H9 (cell line): ENCODE measurements around the gene VAV2. TPM values are rescaled to one million over a fixed set of nuclear protein-coding genes. Genes with fewer than 3 reads are reported as not detected.

Experiments
- DNase-seq: peaks from one replicate; pipeline ENCODE4 v3.0.0-alpha.2; 2017
- H2AFZ ChIP-seq: one replicate; pipeline ENCODE4 v1.6.1; 2013; ENCODE audit warnings: mild to moderate bottlenecking, low read length, control low read depth, moderate library complexity
- H2AK5ac ChIP-seq: 2 replicates; pipeline ENCODE4 v1.6.1; 2013; ENCODE audit warnings: low read length, control low read depth, mixed read lengths; ENCODE audit not compliant: insufficient read length
- H2BK120ac ChIP-seq: one replicate; pipeline ENCODE4 v1.6.1; 2013; ENCODE audit warnings: low read depth, mild to moderate bottlenecking, low read length, control low read depth, inconsistent platforms; ENCODE audit not compliant: poor library complexity, severe bottlenecking
- H2BK12ac ChIP-seq: 2 replicates; pipeline ENCODE4 v1.6.1; 2013; ENCODE audit warnings: low read length, control low read depth, mixed read lengths, low read depth; ENCODE audit not compliant: insufficient read length
- H2BK15ac ChIP-seq: 2 replicates; pipeline ENCODE4 v1.6.1; 2013; ENCODE audit warnings: low read depth, low read length, control low read depth
- H2BK20ac ChIP-seq: one replicate; pipeline ENCODE4 v1.6.1; 2013; ENCODE audit warnings: low read depth, mild to moderate bottlenecking, low read length, control low read depth, inconsistent platforms; ENCODE audit not compliant: poor library complexity, severe bottlenecking
- H2BK5ac ChIP-seq: 2 replicates; pipeline ENCODE4 v1.6.1; 2013; ENCODE audit warnings: low read length, control low read depth, mixed read lengths; ENCODE audit not compliant: insufficient read length
- H3K14ac ChIP-seq: 2 replicates; pipeline ENCODE4 v1.6.1; 2013; ENCODE audit warnings: low read length, control low read depth; ENCODE audit not compliant: insufficient read depth
- H3K18ac ChIP-seq: 2 replicates; pipeline ENCODE4 v1.6.1; 2013; ENCODE audit warnings: low read depth, mild to moderate bottlenecking, mixed read lengths, low read length, control low read depth; ENCODE audit not compliant: insufficient read length
- H3K23ac ChIP-seq: 2 replicates; pipeline ENCODE4 v1.6.1; 2013; ENCODE audit warnings: low read length, control low read depth, mixed read lengths, low read depth; ENCODE audit not compliant: insufficient read length
- H3K23me2 ChIP-seq: 2 replicates; pipeline ENCODE4 v1.6.1; 2013; ENCODE audit warnings: low read depth, mild to moderate bottlenecking, mixed read lengths, low read length, control low read depth; ENCODE audit not compliant: insufficient read length, poor library complexity, severe bottlenecking
- H3K27ac ChIP-seq: 2 replicates; pipeline ENCODE4 v1.5.1; 2013; ENCODE audit warnings: low read length, control low read depth, mixed read lengths, low read depth; ENCODE audit not compliant: insufficient read length
- H3K27me3 ChIP-seq: 2 replicates; pipeline ENCODE4 v1.6.1; 2013; ENCODE audit warnings: low read length, control low read depth, inconsistent platforms; ENCODE audit not compliant: insufficient read depth
- H3K4ac ChIP-seq: 2 replicates; pipeline ENCODE4 v1.6.1; 2013; ENCODE audit warnings: low read depth, mild to moderate bottlenecking, control low read depth, inconsistent platforms, low read length, moderate library complexity
- H3K4me1 ChIP-seq: 2 replicates; pipeline ENCODE4 v1.6.1; 2013; ENCODE audit warnings: low read length, control low read depth, inconsistent platforms; ENCODE audit not compliant: insufficient read depth
- H3K4me2 ChIP-seq: 2 replicates; pipeline ENCODE4 v1.6.1; 2013; ENCODE audit warnings: low read length, control low read depth, mixed read lengths; ENCODE audit not compliant: insufficient read length, insufficient read depth
- H3K56ac ChIP-seq: 2 replicates; pipeline ENCODE4 v1.6.1; 2013; ENCODE audit warnings: low read depth, mild to moderate bottlenecking, mixed read lengths, low read length, control low read depth; ENCODE audit not compliant: insufficient read length
- H3K79me1 ChIP-seq: 2 replicates; pipeline ENCODE4 v1.6.1; 2013; ENCODE audit warnings: low read depth, mild to moderate bottlenecking, moderate library complexity, low read length, control low read depth, inconsistent platforms; ENCODE audit not compliant: insufficient read depth, poor library complexity, severe bottlenecking
- H3K79me2 ChIP-seq: 2 replicates; pipeline ENCODE4 v1.6.1; 2013; ENCODE audit warnings: low read length, control low read depth, inconsistent platforms; ENCODE audit not compliant: insufficient read depth
- H3K9ac ChIP-seq: 2 replicates; pipeline ENCODE4 v1.6.1; 2013; ENCODE audit warnings: low read length, control low read depth, mixed read lengths; ENCODE audit not compliant: insufficient read length; ENCODE audit errors: extremely low read depth
- H3K9me3 ChIP-seq: one replicate; pipeline ENCODE4 v1.6.1; 2013; ENCODE audit warnings: low read depth, low read length, inconsistent platforms; ENCODE audit not compliant: control insufficient read depth
- H3T11ph ChIP-seq: one replicate; pipeline ENCODE4 v1.6.1; 2013; ENCODE audit warnings: mild to moderate bottlenecking, low read length, control low read depth, inconsistent platforms
- H4K20me1 ChIP-seq: one replicate; pipeline ENCODE4 v1.6.1; 2013; ENCODE audit not compliant: control insufficient read depth, insufficient read length, insufficient read depth
- H4K5ac ChIP-seq: 2 replicates; pipeline ENCODE4 v1.6.1; 2013; ENCODE audit warnings: low read depth, mild to moderate bottlenecking, mixed read lengths, low read length, control low read depth; ENCODE audit not compliant: insufficient read length
- H4K8ac ChIP-seq: replicated peaks from 2 replicates; pipeline ENCODE4 v1.6.1; 2013; ENCODE audit warnings: low read length, control low read depth, mixed read lengths, low read depth; ENCODE audit not compliant: insufficient read length
- H4K91ac ChIP-seq: 2 replicates; pipeline ENCODE4 v1.6.1; 2013; ENCODE audit warnings: low read depth, mild to moderate bottlenecking, moderate library complexity, mixed read lengths, low read length, control low read depth; ENCODE audit not compliant: insufficient read length
- H3K27ac Mint-ChIP-seq, 3 experiments: 2 replicates in 2 of 3; 3 replicates in 1 of 3; pipeline ENCODE4 v1.8.0; 2020 to 2021; ENCODE audit warnings: mixed read lengths in 3 of 3, mild to moderate bottlenecking in 1 of 3, moderate library complexity in 1 of 3
- H3K27me3 Mint-ChIP-seq: 2 replicates; pipeline ENCODE4 v1.8.0; 2021; ENCODE audit warnings: low read depth, mild to moderate bottlenecking, moderate library complexity, mixed read lengths
- H3K36me3 Mint-ChIP-seq, 3 experiments: 2 replicates in 2 of 3; 3 replicates in 1 of 3; pipeline ENCODE4 v1.8.0; 2020 to 2021; ENCODE audit warnings: low read depth in 3 of 3, mixed read lengths in 3 of 3; ENCODE audit not compliant: insufficient read depth in 1 of 3
- H3K4me1 Mint-ChIP-seq, 2 experiments: 2 replicates each; pipeline ENCODE4 v1.8.0; 2020; ENCODE audit warnings: mixed read lengths in 2 of 2
- H3K4me3 Mint-ChIP-seq, 2 experiments: 2 replicates in 1 of 2; 3 replicates in 1 of 2; pipeline ENCODE4 v1.8.0; 2020 to 2021; ENCODE audit warnings: mild to moderate bottlenecking in 2 of 2, mixed read lengths in 2 of 2, moderate library complexity in 1 of 2
- H3K9me3 Mint-ChIP-seq, 2 experiments: 2 replicates in 1 of 2; 3 replicates in 1 of 2; pipeline ENCODE4 v1.8.0; 2020; ENCODE audit warnings: mild to moderate bottlenecking in 2 of 2, mixed read lengths in 2 of 2, moderate library complexity in 1 of 2
- WGBS: extraction: QIAGEN DNeasy Blood & Tissue Kit; methylation state at CpG from one replicate; pipeline ENCODE4 v1.1.7; 2013; ENCODE audit warnings: missing lambda C conversion rate, low lambda C conversion rate, mixed read lengths; ENCODE audit not compliant: insufficient read length; ENCODE audit errors: extremely low coverage; 5-methylcytosine and 5-hydroxymethylcytosine counted together
- total RNA-seq: library from RNA; stranded (reverse); gene quantifications from 2 replicates; pipeline ENCODE4 v1.2.1, GENCODE V29; 2021
- TF ChIP-seq, protein P1 (sequence below): fragments of 200-600 bp; sonication (generic); conservative IDR thresholded peaks from 3 replicates; pipeline ENCODE4 v1.8.0; 2021; ENCODE audit warnings: antibody characterized with exemption, mild to moderate bottlenecking

The VAV2 gene
- total RNA-seq, 1 experiment from 2014 or later = 58.7 TPM

DNA sequence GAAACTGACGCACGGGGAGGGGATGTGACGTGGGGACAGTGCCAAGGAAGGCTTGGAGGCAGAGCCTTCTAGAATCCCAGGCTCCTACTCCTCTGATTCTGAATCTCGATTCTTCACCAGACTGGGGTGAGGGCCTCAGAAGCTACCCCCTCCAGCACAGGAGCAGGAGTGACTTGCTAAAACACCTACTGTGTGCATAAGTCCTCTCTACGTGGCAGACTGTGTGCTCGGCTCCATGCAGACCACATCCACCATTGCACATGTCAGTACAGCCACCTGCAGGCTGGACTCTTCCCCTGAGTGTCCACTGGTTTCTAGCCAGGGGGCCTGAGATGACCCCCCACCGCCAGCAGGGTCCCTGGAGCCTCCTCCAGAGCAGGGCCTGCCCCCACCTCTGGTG is 182.8 kb downstream of the VAV2 start:
- H3K4me2 ChIP-seq = no peak overlapping the region
- H3K27me3 ChIP-seq = no peaks in the 10 kb centered on the region
- H2AK5ac ChIP-seq = no peak overlapping the region
- H2BK5ac ChIP-seq = no peak overlapping the region
- H2BK15ac ChIP-seq = no peak overlapping the region
- H3K23me2 ChIP-seq = no peaks in the 10 kb centered on the region
- no peak overlapping the region for H3T11ph ChIP-seq
- no peak overlapping the region for H4K8ac ChIP-seq
- no peaks in the 10 kb centered on the region for H3K9me3 ChIP-seq
- no peak overlapping the region for H3K27ac Mint-ChIP-seq
- no peaks in the 10 kb centered on the region for H3K4me1 ChIP-seq
- H4K5ac ChIP-seq = no peak overlapping the region
- no peak overlapping the region for H3K4ac ChIP-seq
- no peak overlapping the region for H3K14ac ChIP-seq
- H3K9ac ChIP-seq = no peak overlapping the region
- peaks cover 0 to 35% (median 1%) of the 10 kb centered on the region in 3 experiments; a peak in 4 of 7 replicates for H3K36me3 Mint-ChIP-seq
- no peak overlapping the region for H3K4me3 Mint-ChIP-seq
- H3K79me1 ChIP-seq = no peaks in the 10 kb centered on the region
- no peaks in the 10 kb centered on the region for H3K9me3 Mint-ChIP-seq
- H3K27ac ChIP-seq = no peak overlapping the region
- no peaks in the 10 kb centered on the region for H3K27me3 Mint-ChIP-seq
- no CpG with 5 or more reads among the region's 7 CpGs for WGBS
- H2AFZ ChIP-seq = no peak overlapping the region
- H2BK20ac ChIP-seq = no peak overlapping the region
- no peak overlapping the region for H3K18ac ChIP-seq
- no peaks in the 10 kb centered on the region for H3K79me2 ChIP-seq
- H3K4me1 Mint-ChIP-seq = peaks cover 0 to 8% of the 10 kb centered on the region in 2 experiments; a peak in 2 of 4 replicates
- no peak overlapping the region for H3K56ac ChIP-seq
- TF ChIP-seq, protein P1, sequence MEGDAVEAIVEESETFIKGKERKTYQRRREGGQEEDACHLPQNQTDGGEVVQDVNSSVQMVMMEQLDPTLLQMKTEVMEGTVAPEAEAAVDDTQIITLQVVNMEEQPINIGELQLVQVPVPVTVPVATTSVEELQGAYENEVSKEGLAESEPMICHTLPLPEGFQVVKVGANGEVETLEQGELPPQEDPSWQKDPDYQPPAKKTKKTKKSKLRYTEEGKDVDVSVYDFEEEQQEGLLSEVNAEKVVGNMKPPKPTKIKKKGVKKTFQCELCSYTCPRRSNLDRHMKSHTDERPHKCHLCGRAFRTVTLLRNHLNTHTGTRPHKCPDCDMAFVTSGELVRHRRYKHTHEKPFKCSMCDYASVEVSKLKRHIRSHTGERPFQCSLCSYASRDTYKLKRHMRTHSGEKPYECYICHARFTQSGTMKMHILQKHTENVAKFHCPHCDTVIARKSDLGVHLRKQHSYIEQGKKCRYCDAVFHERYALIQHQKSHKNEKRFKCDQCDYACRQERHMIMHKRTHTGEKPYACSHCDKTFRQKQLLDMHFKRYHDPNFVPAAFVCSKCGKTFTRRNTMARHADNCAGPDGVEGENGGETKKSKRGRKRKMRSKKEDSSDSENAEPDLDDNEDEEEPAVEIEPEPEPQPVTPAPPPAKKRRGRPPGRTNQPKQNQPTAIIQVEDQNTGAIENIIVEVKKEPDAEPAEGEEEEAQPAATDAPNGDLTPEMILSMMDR = no peak
- H3K23ac ChIP-seq = no peak overlapping the region
- H2BK120ac ChIP-seq = no peak overlapping the region
- no peak for DNase-seq
- no peaks in the 10 kb centered on the region for H4K20me1 ChIP-seq
- H4K91ac ChIP-seq = no peak overlapping the region
- H2BK12ac ChIP-seq = no peak overlapping the region
